GM23338 (cell line): ENCODE data around the gene TGFBR1.

ENCODE experiments used
- CREB1 ChIP-seq: fragments of 250-450 bp; sonication (Bioruptor Pico); IDR thresholded peaks from 2 replicates; pipeline ENCODE4 v1.5.0; 2020; ENCODE audit warnings: low read depth, mild to moderate bottlenecking, moderate library complexity
- CTCF ChIP-seq, 2 experiments: fragments of 200-600 bp in 1 of 2; sonication (generic) in 1 of 2; conservative IDR thresholded peaks; 2 replicates each; pipeline versions ENCODE4 v1.5.1 to v1.6.1; 2016 to 2017; ENCODE audit warnings: antibody characterized with exemption in 2 of 2, low read depth in 2 of 2, mild to moderate bottlenecking in 2 of 2, moderate library complexity in 1 of 2
- ETS1 ChIP-seq: IDR thresholded peaks from 2 replicates; pipeline ENCODE4 v1.6.1; 2016; ENCODE audit warnings: antibody characterized with exemption
- EZH2 ChIP-seq: fragments of 200-600 bp; sonication (generic); IDR thresholded peaks from one replicate; pipeline ENCODE4 v1.8.0; 2017; ENCODE audit warnings: antibody characterized with exemption, mild to moderate bottlenecking, low read depth; ENCODE audit not compliant: unreplicated experiment
- EZH2phosphoT487 ChIP-seq: fragments of 200-600 bp; sonication (generic); IDR thresholded peaks from one replicate; pipeline ENCODE4 v1.8.1; 2018; ENCODE audit warnings: antibody characterized with exemption; ENCODE audit not compliant: unreplicated experiment
- JUNB ChIP-seq: IDR thresholded peaks from one replicate; pipeline ENCODE4 v1.6.1; 2016; ENCODE audit warnings: antibody characterized with exemption; ENCODE audit not compliant: unreplicated experiment
- NANOG ChIP-seq: IDR thresholded peaks from 2 replicates; pipeline ENCODE4 v1.6.1; 2016; ENCODE audit warnings: antibody characterized with exemption, borderline replicate concordance
- POLR2AphosphoS5 ChIP-seq: IDR thresholded peaks from 2 replicates; pipeline ENCODE4 v1.6.1; 2016; ENCODE audit warnings: antibody characterized with exemption, low read depth
- REST ChIP-seq: IDR thresholded peaks from one replicate; pipeline ENCODE4 v1.6.1; 2018; ENCODE audit warnings: antibody characterized with exemption; ENCODE audit not compliant: unreplicated experiment
- STAT1 ChIP-seq: IDR thresholded peaks from one replicate; pipeline ENCODE4 v1.6.1; 2016; ENCODE audit warnings: antibody characterized with exemption; ENCODE audit not compliant: unreplicated experiment
- ZNF114 ChIP-seq: fragments of 250-450 bp; sonication (Bioruptor Pico); IDR thresholded peaks from 2 replicates; pipeline ENCODE4 v1.5.0; 2020; ENCODE audit warnings: mild to moderate bottlenecking, moderate library complexity
- ZNF331 ChIP-seq: fragments of 250-450 bp; sonication (Bioruptor Pico); IDR thresholded peaks from 2 replicates; pipeline ENCODE4 v1.5.0; 2020; ENCODE audit warnings: low read depth, mild to moderate bottlenecking, moderate library complexity
- ZNF462 ChIP-seq: fragments of 250-450 bp; sonication (Bioruptor Pico); IDR thresholded peaks from 2 replicates; pipeline ENCODE4 v1.5.0; 2020; ENCODE audit warnings: mild to moderate bottlenecking, moderate library complexity

- TF ChIP-seq CTCF (conservative IDR thresholded peaks at IDR 0.05; ENCODE audit: low read depth in 2 of 2), result no peak
- TF ChIP-seq EZH2phosphoT487, result no peak
- TF ChIP-seq REST, result no peak
- no peak for TF ChIP-seq EZH2
- TF ChIP-seq ZNF331 (CRISPR knock-in tag), result no peak
- TF ChIP-seq POLR2AphosphoS5, result no peak
- TF ChIP-seq STAT1, result no peak
- TF ChIP-seq JUNB, result no peak
- no peak for TF ChIP-seq ZNF114 (CRISPR knock-in tag)
- no peak for TF ChIP-seq ETS1
- TF ChIP-seq NANOG, result no peak
- TF ChIP-seq CREB1, result no peak
- TF ChIP-seq ZNF462 (CRISPR knock-in tag), result no peak
These were observed 72.9 kb downstream of the TGFBR1 start for GRCh38 chr9:99177576-99178366.
